ENCODE measurements around the gene PNKD. TPM values are rescaled to one million over a fixed set of nuclear protein-coding genes. Genes with fewer than 3 reads are reported as not detected.

Gene PNKD
- total and polyA plus RNA-seq, 2 donors (not counting 1 experiment from before 2014, with no cell fraction given) = 27.7 to 29.1 TPM

GRCh38 chr2:218256612-218257350 lies 13.5 kb upstream of the PNKD start:
- peaks cover 8% of the 10 kb centered on the region for H3K4me1 ChIP-seq (ENCODE audit: control insufficient read depth, extremely low read depth, insufficient read depth, low read length)
- no peaks in the 10 kb centered on the region for H4K20me1 ChIP-seq (ENCODE audit: control insufficient read depth, extremely low read depth, insufficient read depth, low read length)
- TF ChIP-seq EZH2 (IDR thresholded peaks at IDR 0.05; ENCODE audit: low read length, missing control alignments) (no peak), CTCF (conservative IDR thresholded peaks at IDR 0.05 in 1 of 2, IDR thresholded peaks at IDR 0.05 in 1 of 2; ENCODE audit: low read depth in 1 of 2, low read length in 2 of 2) (no peak)
- no peaks in the 10 kb centered on the region for H3K79me2 ChIP-seq (ENCODE audit: control insufficient read depth, insufficient read depth, low read length)
- H3K4me3 ChIP-seq (replicated peaks in 1 of 4; ENCODE audit: control extremely low read depth in 1 of 4, insufficient read depth in 1 of 4, low read depth in 3 of 4, low read length in 4 of 4) = no peak overlapping the region
- no peak overlapping the region for H3K27ac ChIP-seq (ENCODE audit: insufficient read depth, low read length)
- no peaks in the 10 kb centered on the region for H3K9me3 ChIP-seq (ENCODE audit: control insufficient read depth, insufficient read depth, low read depth, low read length)
- no peaks in the 10 kb centered on the region for H3K27me3 ChIP-seq (ENCODE audit: control insufficient read depth, insufficient read depth, low read length)
- no peak overlapping the region for H3K9ac ChIP-seq (ENCODE audit: insufficient read depth, low read length)
- peaks cover 16% of the 10 kb centered on the region for H3K36me3 ChIP-seq (ENCODE audit: control insufficient read depth, insufficient read depth, low read length)
- no peak overlapping the region for H2AFZ ChIP-seq (ENCODE audit: low read length)
- DNase-seq (ENCODE audit: low read depth in 2 of 2) = no peak
- no peak overlapping the region for H3K4me2 ChIP-seq (ENCODE audit: extremely low read depth, insufficient read depth, low read length)

- Histone ChIP-seq H3K27me3 (ENCODE audit: control insufficient read depth, insufficient read depth, low read length) (no peaks in the 10 kb centered on the region), H3K9ac (ENCODE audit: insufficient read depth, low read length) (no peak overlapping the region), H3K36me3 (ENCODE audit: control insufficient read depth, insufficient read depth, low read length) (peaks cover 13% of the 10 kb centered on the region), H2AFZ (ENCODE audit: low read length) (no peak overlapping the region), H3K9me3 (ENCODE audit: control insufficient read depth, insufficient read depth, low read depth, low read length) (no peaks in the 10 kb centered on the region), H3K4me2 (ENCODE audit: extremely low read depth, insufficient read depth, low read length) (no peak overlapping the region), H3K27ac (ENCODE audit: insufficient read depth, low read length) (no peak overlapping the region), H3K4me3 (replicated peaks in 1 of 4; ENCODE audit: control extremely low read depth in 1 of 4, insufficient read depth in 1 of 4, low read depth in 3 of 4, low read length in 4 of 4) (no peak overlapping the region), H3K79me2 (ENCODE audit: control insufficient read depth, insufficient read depth, low read length) (no peaks in the 10 kb centered on the region), H3K4me1 (ENCODE audit: control insufficient read depth, extremely low read depth, insufficient read depth, low read length) (peaks cover 8% of the 10 kb centered on the region), H4K20me1 (ENCODE audit: control insufficient read depth, extremely low read depth, insufficient read depth, low read length) (no peaks in the 10 kb centered on the region)
- TF ChIP-seq EZH2 (IDR thresholded peaks at IDR 0.05; ENCODE audit: low read length, missing control alignments) (no peak), CTCF (conservative IDR thresholded peaks at IDR 0.05 in 1 of 2, IDR thresholded peaks at IDR 0.05 in 1 of 2; ENCODE audit: low read depth in 1 of 2, low read length in 2 of 2) (peak; percentile 49 to 61)
- DNase-seq (ENCODE audit: low read depth in 2 of 2) = no peak
Observed at GRCh38 chr2:218257390-218257981, 12.8 kb upstream of the PNKD start.

- H3K27me3 ChIP-seq (ENCODE audit: control insufficient read depth, insufficient read depth, low read length) = no peaks in the 10 kb centered on the region
- H3K36me3 ChIP-seq (ENCODE audit: control insufficient read depth, insufficient read depth, low read length) = peaks cover 11% of the 10 kb centered on the region
- no peaks in the 10 kb centered on the region for H3K79me2 ChIP-seq (ENCODE audit: control insufficient read depth, insufficient read depth, low read length)
- TF ChIP-seq EZH2 (IDR thresholded peaks at IDR 0.05; ENCODE audit: low read length, missing control alignments) = no peak
- TF ChIP-seq CTCF (conservative IDR thresholded peaks at IDR 0.05 in 1 of 2, IDR thresholded peaks at IDR 0.05 in 1 of 2; ENCODE audit: low read depth in 1 of 2, low read length in 2 of 2) = no peak
- H3K4me3 ChIP-seq (replicated peaks in 1 of 4; ENCODE audit: control extremely low read depth in 1 of 4, insufficient read depth in 1 of 4, low read depth in 3 of 4, low read length in 4 of 4) = no peak overlapping the region
- no peaks in the 10 kb centered on the region for H3K9me3 ChIP-seq (ENCODE audit: control insufficient read depth, insufficient read depth, low read depth, low read length)
- H3K27ac ChIP-seq (ENCODE audit: insufficient read depth, low read length) = peak overlapping the region; percentile 63
- peak; percentile 73 to 80 for DNase-seq (ENCODE audit: low read depth in 2 of 2)
- no peaks in the 10 kb centered on the region for H4K20me1 ChIP-seq (ENCODE audit: control insufficient read depth, extremely low read depth, insufficient read depth, low read length)
- H3K4me2 ChIP-seq (ENCODE audit: extremely low read depth, insufficient read depth, low read length) = no peak overlapping the region
- H3K4me1 ChIP-seq (ENCODE audit: control insufficient read depth, extremely low read depth, insufficient read depth, low read length) = peaks cover 8% of the 10 kb centered on the region
- H3K9ac ChIP-seq (ENCODE audit: insufficient read depth, low read length) = no peak overlapping the region
- H2AFZ ChIP-seq (ENCODE audit: low read length) = no peak overlapping the region
Observed at GRCh38 chr2:218259099-218259961, 11.0 kb upstream of the PNKD start.
